Fibroblast of lung (primary cell): ENCODE results near the gene GUCY1A2. TPM values are rescaled to one million over a fixed set of nuclear protein-coding genes. Genes with fewer than 3 reads are reported as not detected.

ENCODE experiments used
- DNase-seq, 2 donors: peaks; one replicate each; pipeline versions ENCODE4 v3.0.0 to v3.0.0-alpha.2; 2010; ENCODE audit warnings: low read depth in 2 of 2
- H2AFZ ChIP-seq: 2 replicates; pipeline ENCODE4 v1.5.1; 2012; ENCODE audit warnings: low read length, control low read depth, inconsistent platforms
- H3K27ac ChIP-seq: 2 replicates; pipeline ENCODE4 v1.5.1; 2011; ENCODE audit warnings: low read length, control low read depth; ENCODE audit not compliant: insufficient read depth
- H3K27me3 ChIP-seq: 2 replicates; pipeline ENCODE4 v1.5.1; 2011; ENCODE audit warnings: mild to moderate bottlenecking, low read length; ENCODE audit not compliant: control insufficient read depth, insufficient read depth
- H3K36me3 ChIP-seq: 2 replicates; pipeline ENCODE4 v1.5.1; 2011; ENCODE audit warnings: low read length; ENCODE audit not compliant: control insufficient read depth, insufficient read depth
- H3K4me1 ChIP-seq: 2 replicates; pipeline ENCODE4 v1.5.1; 2011; ENCODE audit warnings: low read length; ENCODE audit not compliant: control insufficient read depth, insufficient read depth; ENCODE audit errors: extremely low read depth
- H3K4me2 ChIP-seq: 2 replicates; pipeline ENCODE4 v1.5.1; 2011; ENCODE audit warnings: low read length, control low read depth; ENCODE audit not compliant: insufficient read depth; ENCODE audit errors: extremely low read depth
- H3K4me3 ChIP-seq, 4 experiments: fragments of 200-600 bp in 1 of 4; sonication (generic) in 1 of 4; replicated peaks in 1 of 4; 2 replicates each; pipeline ENCODE4 v1.5.1; 2011 to 2016; ENCODE audit warnings: low read length in 4 of 4, low read depth in 3 of 4, mild to moderate bottlenecking in 3 of 4, control low read depth in 2 of 4, inconsistent platforms in 1 of 4, mixed read lengths in 1 of 4; ENCODE audit not compliant: insufficient read depth in 1 of 4; ENCODE audit errors: control extremely low read depth in 1 of 4
- H3K79me2 ChIP-seq: 2 replicates; pipeline ENCODE4 v1.5.1; 2012; ENCODE audit warnings: mild to moderate bottlenecking, low read length, inconsistent platforms; ENCODE audit not compliant: control insufficient read depth, insufficient read depth
- H3K9ac ChIP-seq: 2 replicates; pipeline ENCODE4 v1.5.1; 2011; ENCODE audit warnings: mild to moderate bottlenecking, low read length, control low read depth; ENCODE audit not compliant: insufficient read depth
- H3K9me3 ChIP-seq: 2 replicates; pipeline ENCODE4 v1.5.1; 2012; ENCODE audit warnings: low read depth, low read length; ENCODE audit not compliant: control insufficient read depth, insufficient read depth
- H4K20me1 ChIP-seq: 2 replicates; pipeline ENCODE4 v1.5.1; 2011; ENCODE audit warnings: low read length; ENCODE audit not compliant: control insufficient read depth, insufficient read depth; ENCODE audit errors: extremely low read depth
- CTCF ChIP-seq, 2 donors: IDR thresholded peaks in 1 of 2; conservative IDR thresholded peaks in 1 of 2; 1 replicate in 1 of 2; 2 replicates in 1 of 2; pipeline ENCODE4 v1.5.1; 2011 to 2012; ENCODE audit warnings: low read length in 2 of 2, control low read depth in 1 of 2, inconsistent platforms in 1 of 2, low read depth in 1 of 2, mild to moderate bottlenecking in 1 of 2
- EZH2 ChIP-seq: IDR thresholded peaks from 2 replicates; pipeline ENCODE4 v1.5.1; 2012; ENCODE audit warnings: low read length, control low read depth, mild to moderate bottlenecking; ENCODE audit errors: missing control alignments
- polyA plus RNA-seq, 2 donors: library from polyadenylated mRNA; depleted of rRNA in 1 of 2; stranded (reverse) in 1 of 2; unstranded in 1 of 2; fragments of >200 nt; gene quantifications; 2 replicates each; pipeline ENCODE4 v1.2.1, GENCODE V29; 2011 to 2012; ENCODE audit warnings: missing spikeins in 1 of 2
- total RNA-seq: library from RNA; depleted of rRNA; stranded (reverse); fragments of >200 nt; gene quantifications from 2 replicates; pipeline ENCODE4 v1.2.1, GENCODE V29; 2014

GUCY1A2 gene
- total and polyA plus RNA-seq, 2 donors (not counting 1 experiment from before 2014, with no cell fraction given): 0.50 to 1.4 TPM

GRCh38 chr11:106691807-106692365, 326.4 kb downstream of the GUCY1A2 start:
- Histone ChIP-seq H2AFZ (no peak overlapping the region), H3K36me3 (no peaks in the 10 kb centered on the region), H4K20me1 (no peaks in the 10 kb centered on the region), H3K9me3 (no peaks in the 10 kb centered on the region), H3K4me3 (no peak overlapping the region), H3K9ac (no peak overlapping the region), H3K4me1 (no peaks in the 10 kb centered on the region), H3K27ac (no peak overlapping the region), H3K79me2 (no peaks in the 10 kb centered on the region), H3K27me3 (no peaks in the 10 kb centered on the region), H3K4me2 (no peak overlapping the region)
- DNase-seq: peak; percentile 27 to 42
- TF ChIP-seq CTCF (conservative IDR thresholded peaks at IDR 0.05 in 1 of 2, IDR thresholded peaks at IDR 0.05 in 1 of 2; ENCODE audit: low read depth in 1 of 2, low read length in 2 of 2): no peak

- Histone ChIP-seq H3K27me3 (no peaks in the 10 kb centered on the region), H3K9me3 (no peaks in the 10 kb centered on the region), H3K79me2 (no peaks in the 10 kb centered on the region), H3K4me3 (no peak overlapping the region), H3K27ac (no peak overlapping the region), H3K9ac (no peak overlapping the region), H3K4me1 (no peaks in the 10 kb centered on the region), H4K20me1 (no peaks in the 10 kb centered on the region), H3K4me2 (no peak overlapping the region), H2AFZ (no peak overlapping the region), H3K36me3 (no peaks in the 10 kb centered on the region)
- DNase-seq: no peak
- TF ChIP-seq EZH2 (no peak), CTCF (conservative IDR thresholded peaks at IDR 0.05 in 1 of 2, IDR thresholded peaks at IDR 0.05 in 1 of 2; ENCODE audit: low read depth in 1 of 2, low read length in 2 of 2) (no peak)
These were observed 327.4 kb downstream of the GUCY1A2 start for GRCh38 chr11:106690923-106691322.

- DNase-seq: no peak
- H3K4me2 ChIP-seq: no peak overlapping the region
- no peak overlapping the region for H2AFZ ChIP-seq
- H3K27ac ChIP-seq: no peak overlapping the region
- no peak overlapping the region for H3K4me3 ChIP-seq
- H3K79me2 ChIP-seq: no peaks in the 10 kb centered on the region
- H3K27me3 ChIP-seq: no peaks in the 10 kb centered on the region
- H4K20me1 ChIP-seq: no peaks in the 10 kb centered on the region
- no peak for TF ChIP-seq CTCF (conservative IDR thresholded peaks at IDR 0.05 in 1 of 2, IDR thresholded peaks at IDR 0.05 in 1 of 2; ENCODE audit: low read depth in 1 of 2, low read length in 2 of 2)
- TF ChIP-seq EZH2: no peak
- H3K4me1 ChIP-seq: no peaks in the 10 kb centered on the region
- H3K9ac ChIP-seq: no peak overlapping the region
- no peaks in the 10 kb centered on the region for H3K36me3 ChIP-seq
- H3K9me3 ChIP-seq: no peaks in the 10 kb centered on the region
These were observed 333.3 kb downstream of the GUCY1A2 start for GRCh38 chr11:106684944-106685343.
